Measurements from ENCODE around the gene SLC2A6. TPM values are rescaled to one million over a fixed set of nuclear protein-coding genes. Genes with fewer than 3 reads are reported as not detected.

The SLC2A6 gene
- total RNA-seq, 4 donors from 2014 or later, result 1.0 to 5.1 (median 3.0) TPM

DNA sequence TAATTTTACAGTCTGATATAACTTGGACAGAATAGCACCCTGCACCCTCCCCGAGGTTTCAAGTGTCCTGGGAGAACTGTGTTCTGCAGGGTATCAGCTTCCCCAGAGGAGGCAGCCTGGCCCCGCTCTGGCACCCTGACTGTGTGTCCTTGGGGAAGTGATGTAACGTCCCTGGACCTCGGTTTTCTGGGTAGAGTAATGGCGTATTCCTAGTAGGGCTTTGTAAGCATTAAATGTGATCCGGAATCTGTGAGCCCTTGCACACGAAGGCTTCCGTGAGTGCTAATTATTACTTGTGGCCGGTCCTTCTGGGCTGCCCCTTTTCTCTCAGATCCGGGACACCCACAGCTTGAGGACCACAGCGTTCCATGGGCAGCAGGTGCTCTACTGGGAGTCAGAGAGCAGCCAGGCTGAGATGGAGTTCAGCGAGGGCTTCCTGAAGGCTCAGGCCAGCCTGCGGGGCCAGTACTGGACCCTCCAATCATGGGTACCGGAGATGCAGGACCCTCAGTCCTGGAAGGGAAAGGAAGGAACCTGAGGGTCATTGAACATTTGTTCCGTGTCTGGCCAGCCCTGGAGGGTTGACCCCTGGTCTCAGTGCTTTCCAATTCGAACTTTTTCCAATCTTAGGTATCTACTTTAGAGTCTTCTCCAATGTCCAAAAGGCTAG lies 20.1 kb downstream of the SLC2A6 start:
- TF ChIP-seq, protein P1, sequence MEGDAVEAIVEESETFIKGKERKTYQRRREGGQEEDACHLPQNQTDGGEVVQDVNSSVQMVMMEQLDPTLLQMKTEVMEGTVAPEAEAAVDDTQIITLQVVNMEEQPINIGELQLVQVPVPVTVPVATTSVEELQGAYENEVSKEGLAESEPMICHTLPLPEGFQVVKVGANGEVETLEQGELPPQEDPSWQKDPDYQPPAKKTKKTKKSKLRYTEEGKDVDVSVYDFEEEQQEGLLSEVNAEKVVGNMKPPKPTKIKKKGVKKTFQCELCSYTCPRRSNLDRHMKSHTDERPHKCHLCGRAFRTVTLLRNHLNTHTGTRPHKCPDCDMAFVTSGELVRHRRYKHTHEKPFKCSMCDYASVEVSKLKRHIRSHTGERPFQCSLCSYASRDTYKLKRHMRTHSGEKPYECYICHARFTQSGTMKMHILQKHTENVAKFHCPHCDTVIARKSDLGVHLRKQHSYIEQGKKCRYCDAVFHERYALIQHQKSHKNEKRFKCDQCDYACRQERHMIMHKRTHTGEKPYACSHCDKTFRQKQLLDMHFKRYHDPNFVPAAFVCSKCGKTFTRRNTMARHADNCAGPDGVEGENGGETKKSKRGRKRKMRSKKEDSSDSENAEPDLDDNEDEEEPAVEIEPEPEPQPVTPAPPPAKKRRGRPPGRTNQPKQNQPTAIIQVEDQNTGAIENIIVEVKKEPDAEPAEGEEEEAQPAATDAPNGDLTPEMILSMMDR (IDR thresholded peaks at IDR 0.05; ENCODE audit: low read depth), result no peak

DNA sequence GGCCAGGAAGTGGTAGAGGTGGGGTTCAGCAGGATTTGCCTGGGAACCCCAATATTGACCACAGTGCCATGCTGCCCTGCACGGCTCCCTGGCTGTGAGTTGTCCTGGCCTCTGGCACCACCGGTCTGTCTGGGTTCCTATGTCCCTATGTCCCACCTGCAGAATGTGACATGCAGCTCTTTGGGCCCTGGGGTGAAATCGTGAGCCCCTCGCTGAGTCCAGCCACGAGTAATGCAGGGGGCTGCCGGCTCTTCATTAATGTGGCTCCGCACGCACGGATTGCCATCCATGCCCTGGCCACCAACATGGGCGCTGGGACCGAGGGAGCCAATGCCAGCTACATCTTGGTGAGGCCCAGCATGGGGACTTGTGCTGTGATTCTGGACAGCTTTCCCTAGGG lies 21.2 kb downstream of the SLC2A6 start:
- TF ChIP-seq, protein P1 (IDR thresholded peaks at IDR 0.05; ENCODE audit: low read depth), result no peak

DNA sequence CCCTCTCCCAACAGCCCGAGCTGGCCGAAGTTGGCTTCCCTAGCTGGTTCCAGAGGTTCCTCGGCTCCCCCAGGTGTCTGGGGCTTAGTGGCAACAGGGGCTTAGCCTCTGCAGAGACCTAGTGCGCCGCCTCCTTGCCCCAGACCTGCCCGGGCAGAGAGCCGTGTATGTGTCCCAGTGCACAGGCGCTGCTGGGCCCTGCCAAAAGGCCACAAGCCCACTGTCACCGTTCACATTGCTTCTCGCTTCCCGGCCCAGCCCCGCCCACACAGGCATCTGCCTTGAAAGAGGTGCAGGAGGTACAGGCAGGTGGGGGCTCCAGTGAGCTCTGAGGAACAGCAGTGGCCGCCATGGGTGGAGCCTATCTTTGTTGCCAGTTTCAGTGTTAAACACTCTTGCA lies 21.7 kb downstream of the SLC2A6 start:
- TF ChIP-seq, protein P1 (IDR thresholded peaks at IDR 0.05; ENCODE audit: low read depth), result no peak

DNA sequence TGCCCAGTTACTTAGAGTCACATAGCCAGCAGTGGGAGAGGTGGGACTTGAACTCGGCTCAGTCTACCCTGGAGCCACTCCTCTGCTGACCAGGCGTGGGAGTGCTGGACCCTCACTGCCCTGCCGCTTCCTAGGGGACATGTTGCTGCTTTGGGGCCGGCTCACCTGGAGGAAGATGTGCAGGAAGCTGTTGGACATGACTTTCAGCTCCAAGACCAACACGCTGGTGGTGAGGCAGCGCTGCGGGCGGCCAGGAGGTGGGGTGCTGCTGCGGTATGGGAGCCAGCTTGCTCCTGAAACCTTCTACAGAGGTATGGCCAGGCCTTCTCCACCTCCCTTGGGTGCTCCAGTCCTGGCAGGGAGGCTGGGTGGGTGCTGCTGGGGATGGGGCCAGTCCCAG lies 22.5 kb downstream of the SLC2A6 start:
- TF ChIP-seq, protein P1 (IDR thresholded peaks at IDR 0.05; ENCODE audit: low read depth), result no peak

DNA sequence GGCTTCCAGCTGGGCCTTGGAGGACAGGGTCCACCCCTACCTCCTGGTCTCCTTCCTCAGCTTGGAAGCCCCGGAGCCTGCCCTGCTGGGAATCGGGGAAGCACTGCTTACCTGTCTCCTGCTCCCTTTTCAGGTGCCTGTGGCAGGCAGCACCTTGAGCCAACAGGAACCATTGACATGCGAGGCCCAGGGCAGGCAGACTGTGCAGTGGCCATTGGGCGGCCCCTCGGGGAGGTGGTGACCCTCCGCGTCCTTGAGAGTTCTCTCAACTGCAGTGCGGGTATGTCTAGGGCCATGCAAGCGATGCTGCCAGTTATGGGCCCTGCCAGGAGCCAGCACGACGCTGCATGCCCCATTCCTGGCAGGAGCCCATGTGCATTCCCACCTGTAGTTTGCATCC lies 23.0 kb downstream of the SLC2A6 start:
- TF ChIP-seq, protein P1 (IDR thresholded peaks at IDR 0.05; ENCODE audit: low read depth), result no peak

DNA sequence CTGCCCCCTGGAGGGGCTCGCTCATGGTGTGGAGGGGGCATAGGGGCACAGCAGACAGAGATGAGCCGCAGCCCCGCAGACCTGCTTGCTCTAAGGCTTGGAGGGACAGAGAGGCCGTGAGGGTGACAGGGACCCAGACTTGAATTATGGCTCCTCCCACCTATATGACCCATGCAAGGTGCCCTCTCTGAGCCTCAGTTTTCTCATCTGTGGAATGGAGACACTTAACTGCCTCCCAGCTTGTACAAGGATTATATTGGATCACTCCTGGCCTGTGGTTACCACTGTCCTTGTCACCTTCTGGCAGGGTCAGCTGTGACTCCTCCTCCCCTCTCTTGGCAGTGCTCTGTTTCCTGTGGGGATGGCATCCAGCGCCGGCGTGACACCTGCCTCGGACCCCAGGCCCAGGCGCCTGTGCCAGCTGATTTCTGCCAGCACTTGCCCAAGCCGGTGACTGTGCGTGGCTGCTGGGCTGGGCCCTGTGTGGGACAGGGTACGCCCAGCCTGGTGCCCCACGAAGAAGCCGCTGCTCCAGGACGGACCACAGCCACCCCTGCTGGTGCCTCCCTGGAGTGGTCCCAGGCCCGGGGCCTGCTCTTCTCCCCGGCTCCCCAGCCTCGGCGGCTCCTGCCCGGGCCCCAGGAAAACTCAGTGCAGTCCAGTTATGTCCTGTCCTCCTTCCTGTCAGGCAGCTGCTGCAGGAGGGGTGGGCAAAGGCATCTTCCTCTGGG lies 23.8 kb downstream of the SLC2A6 start:
- TF ChIP-seq, protein P1 (IDR thresholded peaks at IDR 0.05; ENCODE audit: low read depth), result no peak

DNA sequence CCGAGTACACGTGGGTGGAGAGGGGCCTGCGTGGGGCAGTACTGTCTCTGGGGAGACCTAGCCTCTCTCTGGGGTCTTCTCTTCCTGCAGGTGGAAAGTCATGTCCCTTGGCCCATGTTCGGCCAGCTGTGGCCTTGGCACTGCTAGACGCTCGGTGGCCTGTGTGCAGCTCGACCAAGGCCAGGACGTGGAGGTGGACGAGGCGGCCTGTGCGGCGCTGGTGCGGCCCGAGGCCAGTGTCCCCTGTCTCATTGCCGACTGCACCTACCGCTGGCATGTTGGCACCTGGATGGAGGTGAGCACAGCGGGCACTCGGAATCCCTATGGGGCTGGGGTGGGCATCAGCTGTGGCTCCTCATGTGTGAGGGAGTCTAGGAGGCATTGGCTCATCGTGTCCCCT lies 24.6 kb downstream of the SLC2A6 start:
- TF ChIP-seq, protein P1 (IDR thresholded peaks at IDR 0.05; ENCODE audit: low read depth), result no peak

All from subcutaneous adipose tissue (tissue), 4 donors.